Measurements from ENCODE around the gene EXOC4.

Gene EXOC4

DNA sequence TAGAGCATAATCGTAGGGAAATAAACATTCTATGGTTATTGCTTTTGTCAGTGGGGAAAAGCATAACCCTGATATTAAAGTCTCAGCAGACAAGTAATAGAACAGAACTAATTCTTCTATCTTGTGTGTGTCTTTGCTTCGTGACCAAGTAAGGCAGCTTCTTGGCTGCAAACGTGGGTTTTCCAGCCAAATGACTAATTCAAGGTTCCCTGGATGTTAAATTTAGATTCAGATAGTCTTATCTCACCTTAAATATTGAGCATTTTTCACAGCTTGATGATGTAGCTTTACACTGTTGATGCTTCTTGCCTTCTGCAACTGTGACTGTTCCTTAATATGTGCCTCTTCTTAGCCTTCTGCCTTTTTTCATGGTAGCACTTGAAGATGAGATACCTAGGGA, 113.0 kb downstream of the EXOC4 start:
- no peak for DNase-seq (ENCODE audit: low spot score)

DNA sequence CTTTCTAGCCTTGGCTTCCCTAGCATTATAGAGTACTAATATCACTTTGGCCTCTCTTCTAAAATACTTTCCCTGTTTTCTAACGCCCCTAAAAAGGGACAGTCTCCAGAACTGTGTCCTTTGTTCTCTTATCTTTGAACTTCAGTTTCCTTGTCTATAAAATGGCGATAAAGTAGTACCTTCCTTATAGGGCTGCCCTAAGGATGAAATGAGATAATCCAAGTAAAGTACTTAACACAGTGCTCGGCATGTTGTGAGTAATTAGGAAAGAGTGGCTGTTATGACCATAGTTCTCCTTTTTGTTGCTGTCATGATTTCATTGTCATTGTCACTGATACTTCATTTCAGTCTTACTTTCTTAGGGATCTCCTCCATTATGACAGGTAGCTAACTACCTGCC, 114.7 kb downstream of the EXOC4 start:
- no peak for DNase-seq (ENCODE audit: low spot score)

DNA sequence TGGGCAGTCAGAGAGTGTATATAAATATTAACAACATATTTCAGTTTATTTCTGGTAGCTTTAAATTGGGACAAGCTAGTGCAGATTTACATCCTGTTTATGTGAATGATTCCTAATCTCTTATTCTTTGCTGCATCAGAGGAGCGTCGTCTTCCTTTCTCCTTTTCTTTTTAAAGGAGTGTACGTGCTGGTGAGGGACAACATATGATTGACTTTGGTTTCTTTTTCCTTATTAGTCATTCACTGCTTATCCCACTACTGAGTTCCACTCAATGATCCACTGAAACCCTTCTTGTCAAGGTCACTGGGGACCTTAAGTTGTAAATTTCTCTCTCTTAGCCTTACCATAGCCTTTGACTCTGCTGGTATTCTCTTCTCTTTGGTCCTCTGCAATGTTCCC, 116.3 kb downstream of the EXOC4 start:
- DNase-seq (ENCODE audit: low spot score): no peak

DNA sequence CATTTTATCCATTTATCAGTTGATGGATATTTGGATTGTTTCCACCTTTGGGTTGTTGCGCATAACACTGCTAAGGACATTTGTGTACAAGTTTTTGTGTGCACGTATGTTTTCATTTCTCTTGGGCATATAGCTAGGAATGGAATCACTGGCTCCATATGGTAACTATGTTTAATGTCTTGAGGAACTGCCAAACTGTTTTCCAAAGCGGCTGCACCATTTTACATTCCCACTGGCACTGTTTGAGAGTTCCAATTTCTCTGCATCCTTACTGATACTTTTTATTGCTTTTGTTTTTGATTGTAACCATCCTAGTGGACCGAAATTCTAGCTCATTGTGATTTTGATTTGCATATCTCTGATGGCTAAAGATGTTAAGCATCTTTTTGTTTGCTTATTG, 118.7 kb downstream of the EXOC4 start:
- no peak for DNase-seq (ENCODE audit: low spot score)

DNA sequence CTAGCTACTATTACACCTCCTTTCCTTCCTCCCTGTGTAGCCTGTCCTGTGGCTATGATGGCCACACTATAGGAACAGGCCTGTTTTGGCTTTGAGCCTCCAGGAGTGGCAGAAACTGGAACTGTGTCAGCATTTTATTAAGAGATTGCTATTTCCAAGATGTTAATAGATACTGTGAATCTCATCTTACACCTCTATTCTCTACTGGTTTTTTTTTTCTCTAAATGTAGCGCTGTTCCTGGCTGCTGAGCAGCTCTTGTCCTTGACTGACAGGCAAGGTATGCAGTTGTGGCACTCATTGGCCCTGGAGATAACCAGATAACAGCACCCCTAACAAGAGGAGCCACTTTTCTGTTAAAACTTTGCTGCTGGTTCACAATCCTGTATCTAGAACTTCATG, 119.5 kb downstream of the EXOC4 start:
- DNase-seq (ENCODE audit: low spot score): no peak

DNA sequence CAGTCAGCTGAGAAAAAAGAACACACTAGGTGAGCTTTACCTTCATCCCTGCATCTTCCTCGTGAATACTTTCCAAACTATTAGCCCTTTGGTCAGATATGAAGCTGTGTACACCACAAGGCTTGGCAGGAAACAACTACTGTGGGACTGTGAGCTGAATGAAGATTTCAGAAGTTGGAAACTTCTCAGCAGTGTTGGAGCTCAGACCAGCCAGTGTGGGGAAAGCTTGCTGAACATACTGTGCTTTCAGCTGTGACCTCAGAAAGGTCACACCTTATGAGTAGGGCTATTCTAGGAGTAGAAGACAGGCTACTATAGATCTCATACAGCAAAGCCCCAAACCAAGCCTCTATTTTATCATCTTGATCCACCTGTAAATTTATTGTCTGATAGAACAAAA, 123.6 kb downstream of the EXOC4 start:
- DNase-seq (ENCODE audit: low spot score): no peak

DNA sequence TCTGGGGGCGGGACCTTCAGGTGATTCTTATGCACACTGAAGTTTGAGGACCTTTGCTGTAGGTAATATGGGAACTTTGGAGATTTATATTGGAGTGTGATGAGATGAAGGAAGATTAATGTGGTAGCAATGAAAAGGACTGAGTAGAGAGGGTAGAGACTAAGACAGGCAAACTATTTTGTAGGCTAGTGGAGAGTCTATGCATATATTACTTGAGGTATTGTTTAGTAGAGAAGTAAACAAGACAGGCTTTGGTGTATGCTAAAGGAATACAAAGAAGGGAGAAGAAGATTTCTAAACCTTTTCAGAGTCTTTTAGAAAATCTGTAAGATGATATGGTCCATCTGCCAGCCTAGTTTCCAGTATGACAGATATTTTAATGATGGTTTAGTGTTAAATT, 129.1 kb downstream of the EXOC4 start:
- DNase-seq (ENCODE audit: low spot score): no peak

DNA sequence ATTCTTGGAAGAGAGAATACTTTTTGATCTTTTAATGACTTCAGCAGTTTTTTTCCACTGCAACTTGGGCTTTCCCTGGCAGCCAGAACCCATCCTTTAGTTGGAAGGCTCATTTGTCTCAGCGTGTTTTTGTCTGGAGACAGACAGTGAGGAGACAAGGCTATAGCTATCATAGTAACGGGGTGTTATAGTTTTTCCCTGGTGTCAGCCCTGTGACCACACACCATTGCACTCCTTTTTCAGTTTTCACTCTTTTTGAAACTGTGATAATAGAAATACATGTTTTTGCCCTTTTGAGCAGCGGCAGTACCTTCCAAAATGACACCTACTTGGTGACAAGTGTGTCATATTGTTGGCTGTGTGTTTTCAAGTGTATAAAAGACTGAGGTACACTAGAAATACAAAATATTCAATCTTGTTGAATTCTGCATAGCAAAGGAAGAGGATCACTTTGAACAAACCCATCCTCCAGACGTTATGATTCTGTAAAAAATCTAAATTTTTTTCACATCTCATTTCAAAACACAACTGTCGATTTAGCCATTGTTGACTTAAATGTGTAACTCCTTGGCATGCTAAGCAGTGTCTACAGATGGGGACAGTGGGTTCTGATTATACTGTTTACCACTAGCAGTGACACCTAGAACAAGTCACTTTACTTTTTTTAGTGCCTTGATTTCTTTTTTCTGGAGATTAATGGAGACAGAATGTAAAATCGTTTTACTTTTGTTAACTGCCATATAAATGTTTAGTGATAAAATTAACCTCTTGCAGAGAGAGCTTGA, 130.1 kb downstream of the EXOC4 start:
- no peak for DNase-seq (ENCODE audit: low spot score)

DNA sequence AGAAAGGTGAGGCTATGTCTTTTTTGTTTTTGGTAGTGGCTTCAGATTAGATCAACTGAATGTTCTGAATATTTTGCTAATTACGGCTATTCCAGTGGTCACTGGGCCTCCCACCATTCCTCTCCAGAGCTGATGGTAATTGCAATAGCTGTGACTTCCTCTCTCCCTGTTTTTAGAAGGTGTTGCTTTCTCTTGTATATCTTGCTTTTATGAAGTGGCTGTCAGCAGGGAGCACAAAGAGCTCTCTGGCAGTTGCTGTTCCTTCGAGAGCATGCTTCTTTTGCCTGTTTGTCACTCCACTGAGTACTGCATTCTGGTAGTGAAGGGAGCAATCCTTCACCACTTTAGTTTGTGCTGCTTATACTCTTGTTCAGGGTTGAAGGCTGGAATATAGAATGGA, 133.3 kb downstream of the EXOC4 start:
- DNase-seq (ENCODE audit: low spot score): no peak

DNA sequence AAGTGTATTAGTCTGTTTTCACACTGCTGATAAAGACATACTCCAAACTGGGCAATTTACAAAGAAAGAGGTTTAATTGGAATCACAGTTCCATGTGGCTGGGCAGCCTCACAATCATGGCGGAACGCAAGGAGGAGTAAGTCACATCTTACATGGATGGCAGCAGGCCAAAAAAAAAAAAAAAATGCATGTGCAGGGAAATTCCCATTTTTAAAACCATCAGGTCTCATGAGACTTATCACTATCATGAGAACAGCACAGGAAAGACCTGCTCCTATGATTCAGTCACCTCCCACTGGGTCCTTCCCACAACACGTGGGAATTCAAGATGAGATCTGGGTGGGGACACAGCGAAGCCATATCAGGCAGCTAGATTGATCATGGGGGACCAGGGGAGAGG, 136.8 kb downstream of the EXOC4 start:
- DNase-seq (ENCODE audit: low spot score): no peak

DNA sequence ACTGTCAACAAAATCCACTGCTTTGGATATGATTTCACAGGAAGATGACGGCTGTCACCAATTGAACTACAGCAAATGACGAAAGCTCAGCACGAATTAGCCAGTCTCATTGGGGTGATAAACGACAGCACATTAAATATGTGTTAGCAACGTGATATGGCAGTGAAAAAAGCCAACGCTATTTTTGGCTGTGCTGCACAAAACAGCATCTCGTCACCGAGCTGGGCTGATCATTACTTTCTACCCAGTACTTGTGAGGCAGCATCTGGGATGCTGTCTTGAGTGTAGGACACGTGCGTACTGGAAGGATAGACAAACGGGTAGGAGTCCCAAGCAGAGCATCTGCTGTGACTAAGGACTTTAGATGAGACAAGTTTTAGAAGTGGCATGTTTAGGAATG, 138.3 kb downstream of the EXOC4 start:
- no peak for DNase-seq (ENCODE audit: low spot score)

DNA sequence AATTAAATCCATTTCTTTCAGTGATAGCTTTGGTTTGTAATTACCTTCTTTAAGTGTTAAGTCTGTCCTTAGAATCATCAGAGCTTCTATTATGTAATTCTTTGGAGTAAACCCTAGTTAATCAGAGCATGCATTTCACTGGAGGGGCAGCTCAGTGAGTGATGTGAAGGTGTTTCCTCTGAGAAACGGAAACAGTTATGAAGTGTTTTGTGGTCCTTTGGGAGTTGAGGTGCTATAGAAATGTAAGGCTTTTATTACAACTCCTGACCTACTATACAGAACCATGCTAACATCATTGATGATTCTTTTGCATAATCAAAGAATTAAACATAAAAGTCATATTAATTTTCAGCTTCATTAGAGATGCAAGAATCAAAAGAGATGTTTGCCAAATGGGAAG, 141.5 kb downstream of the EXOC4 start:
- no peak for DNase-seq (ENCODE audit: low spot score)

DNA sequence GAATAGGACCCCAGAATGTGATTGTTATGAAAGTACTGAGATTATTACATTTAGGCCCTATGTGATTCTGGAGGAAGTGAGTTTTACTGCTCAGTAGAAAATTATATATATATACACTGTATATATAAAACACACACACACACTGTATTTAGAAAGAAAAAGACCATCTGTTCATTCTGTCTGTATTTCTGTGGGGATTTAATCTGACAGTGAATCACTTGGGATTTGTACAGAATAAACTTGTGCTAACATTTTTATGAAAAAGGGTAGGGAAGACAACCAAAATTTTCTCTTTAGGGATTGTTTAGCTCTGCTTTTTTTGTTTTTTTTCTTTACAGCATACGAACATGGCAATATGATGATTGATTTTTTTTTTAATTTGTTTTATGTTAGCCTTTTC, 142.7 kb downstream of the EXOC4 start:
- no peak for DNase-seq (ENCODE audit: low spot score)

DNA sequence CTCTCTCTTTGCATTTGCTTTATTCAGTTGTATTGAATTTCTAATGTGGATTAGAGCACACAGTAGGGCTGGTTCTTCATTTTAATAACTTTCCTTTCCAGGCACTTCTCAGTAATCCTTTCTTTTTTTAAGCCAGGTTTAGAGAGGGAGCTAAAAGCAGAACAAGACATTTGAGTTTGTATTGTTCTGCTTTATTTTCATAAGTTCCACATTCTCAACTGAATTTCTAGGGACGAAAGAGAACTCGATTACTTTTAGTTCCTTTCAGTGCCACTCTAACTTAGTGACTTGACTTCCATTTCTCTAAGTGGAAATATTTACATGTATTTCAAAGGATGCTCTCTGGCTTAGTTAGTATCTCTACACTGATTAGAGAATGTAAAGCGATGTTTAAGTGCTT, 145.6 kb downstream of the EXOC4 start:
- no peak for DNase-seq (ENCODE audit: low spot score)

DNA sequence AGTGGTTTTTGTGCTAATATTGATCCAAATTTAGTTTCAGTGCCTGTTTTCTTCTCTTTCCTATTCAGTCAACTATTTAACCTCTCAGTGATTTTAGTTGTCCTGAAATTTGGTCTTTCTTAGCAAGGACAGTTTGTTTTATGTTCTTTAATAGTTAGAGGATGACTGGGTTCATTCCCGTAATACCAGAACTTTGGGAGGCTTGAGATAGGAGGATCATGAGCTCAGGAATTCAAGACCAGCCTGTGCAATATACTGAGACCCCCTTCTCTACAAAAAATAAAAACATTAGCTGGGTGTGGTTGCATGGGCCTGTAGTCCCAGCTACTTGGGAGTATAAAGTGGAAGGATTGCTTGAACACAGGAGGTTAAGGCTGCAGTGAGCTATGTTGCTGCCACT, 148.3 kb downstream of the EXOC4 start:
- DNase-seq (ENCODE audit: low spot score): no peak

DNA sequence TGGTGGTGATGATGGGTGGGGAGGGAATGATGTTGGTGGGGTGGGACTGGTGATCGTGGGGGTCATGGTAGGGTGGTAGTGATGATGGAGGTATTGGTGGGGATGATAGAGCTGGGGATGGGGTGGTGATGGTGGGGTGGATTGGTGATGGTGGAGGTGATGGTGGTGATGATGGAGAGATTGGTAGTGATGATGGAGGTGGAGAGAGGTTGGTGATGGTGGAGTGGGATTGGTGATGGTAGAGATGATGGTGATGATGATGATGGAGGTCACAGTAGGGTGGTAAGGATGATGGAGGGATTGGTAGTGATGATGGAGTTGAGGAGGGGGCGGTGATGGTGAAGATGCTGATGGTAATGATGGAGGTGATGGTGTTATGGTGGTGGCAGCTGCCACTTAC, 155.3 kb downstream of the EXOC4 start:
- DNase-seq (ENCODE audit: low spot score): no peak

DNA sequence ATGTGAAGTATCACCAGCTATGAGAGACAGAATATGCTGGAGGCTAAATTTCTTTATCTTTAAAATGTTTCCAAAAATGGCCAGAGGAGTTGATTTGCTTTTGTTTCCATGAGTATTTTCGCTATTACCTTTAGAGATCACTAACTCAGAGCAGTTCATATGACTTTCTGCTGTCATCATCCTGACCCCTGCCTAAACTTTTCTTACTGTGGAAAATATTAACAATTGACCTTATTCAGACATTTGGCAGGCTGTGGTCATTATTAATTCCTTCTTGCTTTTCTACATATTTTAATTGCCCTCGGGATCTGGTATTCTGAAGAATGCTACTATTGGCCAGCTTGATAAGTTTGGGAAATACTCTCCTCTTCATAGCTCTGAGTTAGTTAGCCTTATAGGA, 156.5 kb downstream of the EXOC4 start:
- no peak for DNase-seq (ENCODE audit: low spot score)

DNA sequence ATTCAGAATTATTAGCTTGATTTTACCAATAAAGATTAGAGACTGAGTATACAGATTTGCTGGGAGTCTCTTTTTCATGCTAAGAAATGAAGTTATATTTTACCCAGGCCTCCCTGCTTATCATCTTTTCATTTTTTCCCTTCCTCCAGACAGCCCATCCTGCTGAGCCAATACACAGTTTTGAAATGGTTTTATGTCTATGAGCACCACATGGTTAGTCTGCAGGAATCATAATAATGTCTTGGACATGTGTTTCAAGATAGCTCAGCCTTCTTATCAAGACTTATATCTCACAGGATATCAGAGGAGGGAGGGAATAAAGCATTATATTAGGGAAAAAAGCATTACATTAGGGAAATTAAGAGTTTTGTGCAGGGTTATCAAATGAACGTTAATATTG, 157.1 kb downstream of the EXOC4 start:
- no peak for DNase-seq (ENCODE audit: low spot score)

DNA sequence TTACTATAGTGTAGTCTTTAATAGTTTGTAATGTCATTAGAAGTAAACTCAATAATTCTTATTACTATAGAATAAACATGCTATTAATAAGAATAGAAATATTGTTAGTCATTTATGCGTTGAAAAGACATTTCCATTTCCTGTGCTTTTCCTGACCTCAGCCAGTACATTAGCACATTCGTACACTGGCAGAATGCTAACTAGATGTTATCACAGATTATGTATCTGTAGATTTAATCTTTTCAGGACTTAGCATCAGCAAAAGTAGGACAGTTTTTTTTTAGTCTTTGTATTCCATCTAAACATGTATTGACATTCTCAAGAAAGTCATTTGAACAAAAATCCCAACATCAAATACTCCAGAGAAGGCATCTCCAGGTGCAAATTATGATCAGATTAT, 158.5 kb downstream of the EXOC4 start:
- no peak for DNase-seq (ENCODE audit: low spot score)

DNA sequence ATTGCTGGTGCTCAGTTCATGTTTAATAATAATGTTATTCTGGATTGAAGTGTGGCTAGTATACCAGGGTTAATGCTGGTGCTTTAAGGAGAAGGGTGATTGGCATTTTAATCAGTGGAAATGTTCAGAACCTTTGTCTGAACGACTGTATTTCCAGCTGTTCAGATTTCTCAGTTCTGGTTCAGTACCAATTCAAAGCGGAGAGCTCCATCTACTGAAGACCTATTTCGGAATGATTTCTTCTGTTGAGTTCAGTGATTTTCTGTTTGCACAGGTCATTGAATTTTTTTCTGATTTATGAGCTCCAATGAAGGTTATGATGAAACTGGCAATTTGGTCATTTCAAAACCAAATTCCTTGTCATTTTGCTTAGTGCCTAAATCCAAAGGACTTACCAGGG, 160.1 kb downstream of the EXOC4 start:
- no peak for DNase-seq (ENCODE audit: low spot score)

DNA sequence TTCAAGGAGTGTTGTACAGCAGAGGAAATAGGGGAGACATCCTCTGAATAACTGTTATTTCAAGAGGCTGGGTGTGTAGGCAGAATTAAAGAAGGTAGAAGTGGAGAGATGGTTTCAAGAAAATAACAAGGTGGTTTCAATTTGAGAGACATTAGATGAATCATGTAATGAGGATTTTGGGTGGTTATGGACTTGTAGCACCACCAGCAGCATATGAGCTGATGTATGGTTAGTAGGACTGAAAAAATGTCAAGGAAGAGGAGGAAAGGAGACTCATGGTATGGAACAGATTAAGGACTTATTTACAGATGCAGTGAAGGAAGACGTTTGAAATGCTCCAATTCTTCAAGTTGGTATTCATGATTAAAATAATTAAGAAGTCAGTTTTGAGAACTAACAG, 166.2 kb downstream of the EXOC4 start:
- DNase-seq (ENCODE audit: low spot score): no peak

DNA sequence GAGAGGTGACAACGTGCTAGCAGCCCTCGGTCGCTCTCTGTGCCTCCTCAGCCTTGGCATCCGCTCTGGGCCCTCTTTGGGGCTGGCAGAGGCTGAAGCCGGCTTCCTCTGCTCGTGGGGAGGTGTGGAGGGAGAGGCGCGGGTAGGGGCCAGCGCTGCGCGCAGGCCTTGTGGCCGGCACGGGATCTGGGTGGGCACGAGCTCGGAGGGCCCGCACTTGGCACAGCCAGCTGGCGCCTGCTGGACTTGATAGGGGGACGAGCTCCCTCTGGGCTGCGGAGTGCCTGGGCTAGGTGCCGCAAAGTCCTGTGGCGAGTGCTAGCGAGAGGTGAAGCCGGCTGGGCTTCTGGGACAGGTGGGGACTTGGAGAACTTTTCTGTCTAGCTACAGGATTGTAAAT, 170.7 kb downstream of the EXOC4 start:
- DNase-seq (ENCODE audit: low spot score): no peak

DNA sequence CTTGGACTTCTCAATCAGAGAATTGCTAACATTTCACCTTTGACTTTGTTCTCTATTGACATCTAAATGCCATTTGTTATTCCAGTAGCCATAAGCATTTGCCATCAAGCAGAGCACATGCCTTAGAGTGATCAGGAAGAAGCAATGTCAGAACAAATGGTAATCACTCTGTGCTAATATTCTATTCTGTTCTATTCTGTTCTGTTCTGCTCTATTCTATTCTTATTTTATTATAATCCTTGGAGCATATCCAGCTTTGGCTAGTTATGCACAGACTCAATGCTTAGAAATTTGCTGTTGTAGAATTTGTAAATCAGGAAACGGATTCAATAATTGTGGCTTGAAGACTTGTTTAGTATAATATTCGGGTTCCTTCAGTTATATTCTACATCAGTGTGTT, 175.4 kb downstream of the EXOC4 start:
- no peak for DNase-seq (ENCODE audit: low spot score)

DNA sequence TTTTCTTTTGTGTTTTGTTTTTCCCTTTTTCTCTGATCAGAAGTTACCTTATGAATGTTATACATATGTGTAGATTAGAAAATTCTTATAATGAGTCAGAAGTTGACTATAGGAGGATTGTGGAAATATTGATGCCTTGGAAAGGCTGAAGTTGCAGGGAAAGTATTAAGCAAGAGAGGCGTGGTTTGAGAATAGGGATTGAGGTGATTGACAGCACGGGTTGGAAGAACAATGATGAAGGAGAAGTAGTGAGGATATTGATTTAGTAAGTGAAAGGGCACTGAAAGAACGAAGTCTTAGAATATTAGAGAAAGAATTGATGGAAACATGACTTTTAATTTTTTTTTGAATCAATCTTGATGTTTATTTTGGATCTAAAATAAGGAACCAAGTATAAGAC, 176.0 kb downstream of the EXOC4 start:
- DNase-seq (ENCODE audit: low spot score): no peak

DNA sequence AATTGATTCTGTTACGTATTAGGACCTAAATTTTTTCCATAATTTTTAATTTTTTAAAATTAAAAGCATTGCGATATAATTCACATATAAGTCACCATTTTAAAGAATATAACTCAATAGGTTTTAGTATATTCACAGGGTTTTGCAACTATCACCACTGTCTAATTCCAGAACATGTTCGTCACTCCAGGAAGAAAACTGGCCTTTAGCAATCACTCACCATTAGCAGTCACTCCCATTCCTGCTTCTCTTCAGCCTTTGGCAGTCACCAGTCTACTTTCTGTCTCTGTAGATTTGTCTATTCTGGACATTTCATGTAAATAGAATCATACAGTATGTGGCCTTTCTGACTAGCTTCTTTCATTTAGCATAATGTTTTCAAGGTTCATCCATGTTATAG, 176.5 kb downstream of the EXOC4 start:
- DNase-seq (ENCODE audit: low spot score): no peak

Measured in RKO (cell line).